Liver (tissue), 3 donors: ENCODE results near the gene THAP4.

Experiments used
- ATF3 ChIP-seq: IDR thresholded peaks from 2 replicates; pipeline ENCODE4 v1.6.1; 2016; ENCODE audit warnings: antibody characterized with exemption
- CTCF ChIP-seq: fragments of 150-350 bp; IDR thresholded peaks from 2 replicates; pipeline ENCODE4 v1.5.1; 2017; ENCODE audit warnings: improper control_type of control experiment, low read depth, low read length; ENCODE audit not compliant: missing input control
- EGR1 ChIP-seq, 2 donors: IDR thresholded peaks; 2 replicates each; pipeline ENCODE4 v1.6.1; 2016 to 2018; ENCODE audit warnings: antibody characterized with exemption in 2 of 2, low read depth in 2 of 2
- GABPA ChIP-seq, 2 donors: IDR thresholded peaks in 1 of 2; conservative IDR thresholded peaks in 1 of 2; 2 replicates each; pipeline ENCODE4 v1.6.1; 2016; ENCODE audit warnings: antibody characterized with exemption in 2 of 2, mild to moderate bottlenecking in 1 of 2, moderate library complexity in 1 of 2
- HNF4A ChIP-seq, 2 donors: conservative IDR thresholded peaks; 2 replicates each; pipeline ENCODE4 v1.6.1; 2016; ENCODE audit warnings: antibody characterized with exemption in 2 of 2, mild to moderate bottlenecking in 2 of 2
- RAD21 ChIP-seq, 2 donors: IDR thresholded peaks; 2 replicates each; pipeline ENCODE4 v1.6.1; 2016; ENCODE audit warnings: antibody characterized with exemption in 2 of 2, mild to moderate bottlenecking in 2 of 2
- RXRA ChIP-seq, 2 donors: IDR thresholded peaks; 2 replicates each; pipeline ENCODE4 v1.6.1; 2017 to 2018; ENCODE audit warnings: antibody characterized with exemption in 2 of 2, mild to moderate bottlenecking in 1 of 2
- SP1 ChIP-seq: IDR thresholded peaks from 2 replicates; pipeline ENCODE4 v1.6.1; 2018; ENCODE audit warnings: antibody characterized with exemption, mild to moderate bottlenecking
- TAF1 ChIP-seq: conservative IDR thresholded peaks from 2 replicates; pipeline ENCODE4 v1.6.1; 2016; ENCODE audit warnings: antibody characterized with exemption, mild to moderate bottlenecking
- YY1 ChIP-seq: IDR thresholded peaks from 2 replicates; pipeline ENCODE4 v1.6.1; 2016; ENCODE audit warnings: antibody characterized with exemption, mild to moderate bottlenecking
- TF ChIP-seq, protein P1 (sequence below): IDR thresholded peaks from 2 replicates; pipeline ENCODE4 v1.6.1; 2016; ENCODE audit warnings: antibody characterized with exemption
- TF ChIP-seq, protein P2 (sequence below): IDR thresholded peaks from 2 replicates; pipeline ENCODE4 v1.6.1; 2016; ENCODE audit warnings: antibody characterized with exemption, mild to moderate bottlenecking
- donor health status: healthy.
- donor health status: healthy.

- no peak for TF ChIP-seq CTCF
- TF ChIP-seq, protein P1, sequence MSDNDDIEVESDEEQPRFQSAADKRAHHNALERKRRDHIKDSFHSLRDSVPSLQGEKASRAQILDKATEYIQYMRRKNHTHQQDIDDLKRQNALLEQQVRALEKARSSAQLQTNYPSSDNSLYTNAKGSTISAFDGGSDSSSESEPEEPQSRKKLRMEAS = no peak
- TF ChIP-seq RXRA (IDR thresholded peaks at IDR 0.05) = no peak
- no peak for TF ChIP-seq RAD21 (IDR thresholded peaks at IDR 0.05)
- TF ChIP-seq SP1 = no peak
- TF ChIP-seq, protein P2, sequence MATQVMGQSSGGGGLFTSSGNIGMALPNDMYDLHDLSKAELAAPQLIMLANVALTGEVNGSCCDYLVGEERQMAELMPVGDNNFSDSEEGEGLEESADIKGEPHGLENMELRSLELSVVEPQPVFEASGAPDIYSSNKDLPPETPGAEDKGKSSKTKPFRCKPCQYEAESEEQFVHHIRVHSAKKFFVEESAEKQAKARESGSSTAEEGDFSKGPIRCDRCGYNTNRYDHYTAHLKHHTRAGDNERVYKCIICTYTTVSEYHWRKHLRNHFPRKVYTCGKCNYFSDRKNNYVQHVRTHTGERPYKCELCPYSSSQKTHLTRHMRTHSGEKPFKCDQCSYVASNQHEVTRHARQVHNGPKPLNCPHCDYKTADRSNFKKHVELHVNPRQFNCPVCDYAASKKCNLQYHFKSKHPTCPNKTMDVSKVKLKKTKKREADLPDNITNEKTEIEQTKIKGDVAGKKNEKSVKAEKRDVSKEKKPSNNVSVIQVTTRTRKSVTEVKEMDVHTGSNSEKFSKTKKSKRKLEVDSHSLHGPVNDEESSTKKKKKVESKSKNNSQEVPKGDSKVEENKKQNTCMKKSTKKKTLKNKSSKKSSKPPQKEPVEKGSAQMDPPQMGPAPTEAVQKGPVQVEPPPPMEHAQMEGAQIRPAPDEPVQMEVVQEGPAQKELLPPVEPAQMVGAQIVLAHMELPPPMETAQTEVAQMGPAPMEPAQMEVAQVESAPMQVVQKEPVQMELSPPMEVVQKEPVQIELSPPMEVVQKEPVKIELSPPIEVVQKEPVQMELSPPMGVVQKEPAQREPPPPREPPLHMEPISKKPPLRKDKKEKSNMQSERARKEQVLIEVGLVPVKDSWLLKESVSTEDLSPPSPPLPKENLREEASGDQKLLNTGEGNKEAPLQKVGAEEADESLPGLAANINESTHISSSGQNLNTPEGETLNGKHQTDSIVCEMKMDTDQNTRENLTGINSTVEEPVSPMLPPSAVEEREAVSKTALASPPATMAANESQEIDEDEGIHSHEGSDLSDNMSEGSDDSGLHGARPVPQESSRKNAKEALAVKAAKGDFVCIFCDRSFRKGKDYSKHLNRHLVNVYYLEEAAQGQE = no peak
- no peak for TF ChIP-seq EGR1 (IDR thresholded peaks at IDR 0.05; ENCODE audit: low read depth in 2 of 2)
- TF ChIP-seq YY1 = no peak
- no peak for TF ChIP-seq TAF1
- no peak for TF ChIP-seq ATF3
- no peak for TF ChIP-seq GABPA (IDR thresholded peaks at IDR 0.05 in 1 of 2, conservative IDR thresholded peaks at IDR 0.05 in 1 of 2)
- TF ChIP-seq HNF4A (conservative IDR thresholded peaks at IDR 0.05) = no peak
Measured at GRCh38 chr2:241608881-241609280, 28.1 kb downstream of the THAP4 start.
